ENCODE results near the gene HDGF. TPM values are rescaled to one million over a fixed set of nuclear protein-coding genes. Genes with fewer than 3 reads are reported as not detected.

The HDGF gene
- total and polyA plus RNA-seq, 9 of the 15 experiments (the other 6 are each of a cell fraction or from before 2014, with no cell fraction given): 38.8 to 601 (median 400) TPM

GRCh38 chr1:156795374-156795733 is 43.9 kb upstream of the HDGF start (continued):
- no peak for TF ChIP-seq CBFA2T2 (conservative IDR thresholded peaks at IDR 0.05)
- no peak for TF ChIP-seq RERE (CRISPR knock-in tag; IDR thresholded peaks at IDR 0.05; ENCODE audit: borderline replicate concordance)
- TF ChIP-seq BRF1 (IDR thresholded peaks at IDR 0.05; ENCODE audit: borderline replicate concordance, extremely low read depth, insufficient read length): no peak
- TF ChIP-seq NCOA2 (IDR thresholded peaks at IDR 0.05; ENCODE audit: partially characterized antibody in 2 of 2): no peak
- TF ChIP-seq PBX2 (CRISPR knock-in tag; IDR thresholded peaks at IDR 0.05; ENCODE audit: low read depth): no peak
- no peak for TF ChIP-seq PBX2 (tag; conservative IDR thresholded peaks at IDR 0.05; ENCODE audit: low read depth)
- no peak for TF ChIP-seq ZFP91 (CRISPR knock-in tag; IDR thresholded peaks at IDR 0.05)

Data from K562 (cell line).